BLaER1 treated with 17β-estradiol and CSF1 and Interleukin-3, amounts not matched to agents 10 nM and 100 nM (cell line): ENCODE results near the gene MAP2K1.
A peak's percentile ranks its signal among the peaks of the same experiment; 100 is the strongest.
"Not testable (repeated sequence)": the region's sequence is repeated elsewhere in the genome, so short reads cannot be mapped to it uniquely, and the experiment has no call there.

Source experiments
- H3K27ac ChIP-seq, 11 experiments: shearing (Covaris generic); formaldehyde crosslinking; 2 replicates each; pipeline ENCODE4 v1.8.1; 2022
- H3K27me3 ChIP-seq, 11 experiments: shearing (Covaris generic); formaldehyde crosslinking; 2 replicates each; pipeline ENCODE4 v1.8.1; 2022
- H3K36me3 ChIP-seq, 11 experiments: shearing (Covaris generic); formaldehyde crosslinking; 2 replicates each; pipeline ENCODE4 v1.8.1; 2022
- H3K4me1 ChIP-seq, 10 experiments: shearing (Covaris generic); formaldehyde crosslinking; 2 replicates each; pipeline ENCODE4 v1.8.1; 2022
- H3K4me2 ChIP-seq, 11 experiments: shearing (Covaris generic); formaldehyde crosslinking; 2 replicates each; pipeline ENCODE4 v1.8.1; 2022
- H3K4me3 ChIP-seq, 10 experiments: shearing (Covaris generic); formaldehyde crosslinking; 2 replicates each; pipeline ENCODE4 v1.8.1; 2022
- H3K9ac ChIP-seq, 11 experiments: shearing (Covaris generic); formaldehyde crosslinking; 2 replicates each; pipeline ENCODE4 v1.8.1; 2022
- H3K9me3 ChIP-seq, 11 experiments: shearing (Covaris generic); formaldehyde crosslinking; replicated peaks in 1 of 11; 2 replicates each; pipeline ENCODE4 v1.8.1; 2022
- H4K20me1 ChIP-seq, 11 experiments: shearing (Covaris generic); formaldehyde crosslinking; 2 replicates each; pipeline ENCODE4 v1.8.1; 2022
- Cebpa-rat ChIP-seq, 11 experiments: shearing (Covaris generic); IDR thresholded peaks; 2 replicates each; pipeline ENCODE4 v1.8.1; 2022

The MAP2K1 gene

DNA sequence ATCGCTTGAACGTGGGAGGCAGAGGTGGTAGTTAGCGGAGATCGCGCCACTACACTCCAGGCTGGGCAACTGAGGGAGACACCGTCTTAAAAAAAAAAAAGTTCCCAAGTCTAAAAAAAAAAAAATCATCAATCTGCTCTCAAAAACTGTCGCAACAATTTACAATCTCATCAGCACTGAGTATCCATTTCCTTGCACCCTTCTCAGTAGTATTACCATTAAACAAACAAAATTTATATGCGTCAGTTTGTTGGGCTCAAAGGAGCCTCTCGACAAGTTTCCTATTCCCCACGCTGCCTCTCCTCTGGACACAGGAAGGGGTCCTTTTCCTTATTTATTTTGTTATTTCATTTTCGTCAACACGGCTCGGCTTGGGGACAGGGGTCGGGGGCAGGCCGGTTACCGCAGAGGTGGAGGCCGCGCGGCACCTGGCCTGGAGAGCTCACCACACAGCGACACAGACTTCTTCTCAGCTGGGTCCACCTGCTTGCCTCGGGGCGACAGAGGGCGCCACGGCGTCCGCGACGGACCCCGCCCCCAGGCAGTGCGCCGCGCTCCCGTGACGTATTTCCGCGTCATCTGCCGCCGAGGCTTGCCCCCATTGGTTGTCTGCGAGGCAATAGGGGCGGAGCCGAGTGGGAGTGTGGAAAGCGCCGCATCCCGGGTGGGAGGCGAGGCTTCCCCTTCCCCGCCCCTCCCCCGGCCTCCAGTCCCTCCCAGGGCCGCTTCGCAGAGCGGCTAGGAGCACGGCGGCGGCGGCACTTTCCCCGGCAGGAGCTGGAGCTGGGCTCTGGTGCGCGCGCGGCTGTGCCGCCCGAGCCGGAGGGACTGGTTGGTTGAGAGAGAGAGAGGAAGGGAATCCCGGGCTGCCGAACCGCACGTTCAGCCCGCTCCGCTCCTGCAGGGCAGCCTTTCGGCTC, at the start of gene MAP2K1:
Gene MAP2K1 (plus strand): TSS at position 709 of the 920 bp plus-strand sequence. CDS start 436 bp downstream, outside the sequence.
- Histone ChIP-seq H3K27ac (peak within 1 kb of the TSS; percentile 48 to 91 (median 84)), H3K27me3 (no peaks in the 10 kb centered on the region), H3K4me2 (peak within 1 kb of the TSS; percentile 85 to 99 (median 96)), H3K4me1 (peaks cover 44 to 49% (median 47%) of the 10 kb centered on the region in 10 experiments), H3K4me3 (peak within 1 kb of the TSS; percentile 78 to 96 (median 91)), H3K9ac (peak within 1 kb of the TSS; percentile 84 to 94 (median 89)), H3K9me3 (no peaks in the 10 kb centered on the region), H3K36me3 (peaks cover 0 to 20% (median 3%) of the 10 kb centered on the region in 11 experiments; a peak in 7 of 22 replicates), H4K20me1 (peaks cover 39 to 44% (median 42%) of the 10 kb centered on the region in 11 experiments; a peak in 21 of 22 replicates)
- TF ChIP-seq Cebpa-rat (IDR thresholded peaks at IDR 0.05): no peak

DNA sequence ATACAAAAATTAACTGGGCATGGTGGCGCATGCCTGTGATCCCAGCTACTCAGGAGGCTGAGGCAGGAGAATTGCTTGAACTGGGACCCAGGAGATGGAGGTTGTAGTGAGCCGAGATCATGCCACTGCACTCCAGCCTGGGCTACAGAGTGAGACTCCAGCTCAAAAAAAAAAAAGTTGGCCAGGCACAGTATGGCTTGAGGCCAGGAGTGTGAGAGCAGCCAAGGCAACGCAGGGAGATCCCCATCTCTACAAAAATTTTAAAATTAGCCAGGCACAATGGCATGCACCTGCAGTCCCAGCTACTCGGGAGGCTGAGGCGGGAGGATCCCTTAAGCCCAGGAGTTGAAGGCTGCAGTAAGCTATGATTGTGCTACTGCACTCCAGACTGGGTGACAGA, 38.2 kb upstream of the MAP2K1 start:
- not testable (repeated sequence) for H3K9me3 ChIP-seq, H3K4me1 ChIP-seq, H3K27ac ChIP-seq

GRCh38 chr15:66356077-66356358, 30.7 kb upstream of the MAP2K1 start:
- H3K4me1 ChIP-seq: peaks cover 13 to 36% (median 27%) of the 10 kb centered on the region in 10 experiments
- H3K9ac ChIP-seq: peak overlapping the region; percentile 83 to 98 (median 93)
- H3K9me3 ChIP-seq: no peaks in the 10 kb centered on the region
- H4K20me1 ChIP-seq: peaks cover 0 to 8% (median 0%) of the 10 kb centered on the region in 11 experiments; a peak in 1 of 22 replicates
- peak overlapping the region; percentile 79 to 95 (median 91) for H3K4me2 ChIP-seq
- no peak for TF ChIP-seq Cebpa-rat (IDR thresholded peaks at IDR 0.05)
- H3K27me3 ChIP-seq: no peaks in the 10 kb centered on the region
- peak overlapping the region; percentile 72 to 86 (median 78) for H3K4me3 ChIP-seq
- peak overlapping the region; percentile 51 to 96 (median 91); a peak in 21 of 22 replicates for H3K27ac ChIP-seq
- peaks cover 14 to 36% (median 30%) of the 10 kb centered on the region in 11 experiments for H3K36me3 ChIP-seq

More for the DNA sequence above, 38.2 kb upstream of the MAP2K1 start:
- not testable (repeated sequence) for H3K4me2 ChIP-seq, H3K4me3 ChIP-seq, H4K20me1 ChIP-seq, H3K9ac ChIP-seq, H3K27me3 ChIP-seq
- H3K36me3 ChIP-seq: peaks cover 48 to 100% (median 95%) of the 10 kb centered on the region in 11 experiments

- TF ChIP-seq Cebpa-rat (IDR thresholded peaks at IDR 0.05): no peak
- peaks cover 13 to 37% (median 27%) of the 10 kb centered on the region in 10 experiments for H3K4me1 ChIP-seq
- peak within 1 kb of the TSS; percentile 51 to 96 (median 91); a peak in 21 of 22 replicates for H3K27ac ChIP-seq
- H3K36me3 ChIP-seq: peaks cover 10 to 30% (median 24%) of the 10 kb centered on the region in 11 experiments
- H3K9ac ChIP-seq: peak within 1 kb of the TSS; percentile 83 to 98 (median 93)
- H3K9me3 ChIP-seq: no peaks in the 10 kb centered on the region
- H3K4me2 ChIP-seq: peak within 1 kb of the TSS; percentile 79 to 95 (median 91)
- peaks cover 0 to 8% (median 0%) of the 10 kb centered on the region in 11 experiments; a peak in 1 of 22 replicates for H4K20me1 ChIP-seq
- no peaks in the 10 kb centered on the region for H3K27me3 ChIP-seq
- H3K4me3 ChIP-seq: peak within 1 kb of the TSS; percentile 72 to 86 (median 78)
Measured at GRCh38 chr15:66356359-66357236, 30.1 kb upstream of the MAP2K1 start, which contains the start of gene TIPIN. Gene TIPIN, minus strand, starts transcription at chr15:66356685. Its CDS starts 3,738 bp downstream, at chr15:66352947.

DNA sequence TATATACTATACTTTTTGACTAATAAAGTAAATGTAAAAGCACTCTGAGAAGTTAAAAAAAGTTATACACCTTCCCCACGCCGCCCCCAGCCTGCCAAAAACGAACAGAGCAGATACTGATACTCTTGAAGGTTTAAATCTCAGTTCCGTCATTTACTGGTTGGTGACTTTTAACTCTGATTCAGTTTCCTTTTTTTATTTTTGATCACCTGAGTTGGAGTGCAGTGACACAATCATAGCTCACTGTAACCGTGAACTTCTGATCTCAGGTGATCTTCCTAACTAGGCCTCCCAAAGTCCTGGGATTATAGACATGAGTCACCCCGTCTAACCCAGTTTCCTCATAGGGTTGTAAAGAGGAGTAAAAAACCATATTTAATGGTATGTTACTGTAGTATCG, 27.0 kb upstream of the MAP2K1 start:
- Histone ChIP-seq H3K4me2 (peak overlapping the region in 1 of 11 experiments; percentile 9; a peak in 1 of 22 replicates), H3K4me1 (peaks cover 19 to 43% (median 27%) of the 10 kb centered on the region in 10 experiments), H3K9ac (peak overlapping the region in 1 of 11 experiments; percentile 6; a peak in 1 of 22 replicates), H4K20me1 (no peaks in the 10 kb centered on the region), H3K27ac (no peak overlapping the region), H3K4me3 (no peak overlapping the region), H3K27me3 (no peaks in the 10 kb centered on the region), H3K9me3 (no peaks in the 10 kb centered on the region), H3K36me3 (no peaks in the 10 kb centered on the region)
- no peak for TF ChIP-seq Cebpa-rat (IDR thresholded peaks at IDR 0.05)

DNA sequence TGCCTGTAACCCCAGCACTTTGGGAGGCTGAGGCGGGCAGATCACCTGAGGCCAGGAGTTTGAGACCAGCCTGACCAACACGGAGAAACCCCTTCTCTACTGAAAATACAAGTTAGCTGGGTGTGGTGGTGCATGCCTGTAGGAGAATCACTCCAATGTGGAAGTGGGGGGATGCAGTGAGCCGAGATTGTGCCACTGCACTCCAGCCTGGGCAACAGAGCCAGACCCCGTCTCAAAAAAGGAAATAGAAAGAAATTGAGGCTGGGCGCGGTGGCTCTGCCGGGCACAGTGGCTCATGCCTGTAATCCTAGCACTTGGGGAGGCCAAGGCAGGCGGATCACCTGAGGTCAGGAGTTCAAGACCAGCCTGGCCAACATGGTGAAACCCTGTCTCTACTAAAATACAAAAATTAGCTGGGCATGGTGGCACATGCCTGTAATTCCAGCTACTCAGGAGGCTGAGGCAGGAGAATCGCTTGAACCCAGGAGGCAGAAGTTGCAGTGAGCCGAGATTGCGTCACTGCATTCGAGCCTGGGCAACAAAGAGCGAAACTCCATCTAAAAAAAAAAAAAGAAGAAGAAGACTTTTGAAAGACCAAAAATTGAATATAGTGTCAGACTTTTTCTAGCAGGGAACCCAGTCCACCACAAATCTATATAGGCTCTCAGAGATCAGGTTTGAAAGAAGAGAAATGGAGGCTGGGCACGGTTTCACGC, 24.8 kb upstream of the MAP2K1 start:
- not testable (repeated sequence) for H3K9ac ChIP-seq, H3K27me3 ChIP-seq, H3K36me3 ChIP-seq, H4K20me1 ChIP-seq, H3K9me3 ChIP-seq, H3K4me3 ChIP-seq
- H3K27ac ChIP-seq: peak overlapping the region in 7 of 11 experiments; percentile 15 to 55 (median 39); a peak in 8 of 22 replicates
- peak overlapping the region in 8 of 11 experiments; percentile 7 to 65 (median 54); a peak in 12 of 22 replicates for H3K4me2 ChIP-seq
- peaks cover 8 to 40% (median 19%) of the 10 kb centered on the region in 10 experiments for H3K4me1 ChIP-seq

GRCh38 chr15:66362776-66363175, 23.9 kb upstream of the MAP2K1 start:
- peak overlapping the region in 4 of 11 experiments; percentile 46 to 65 (median 56); a peak in 3 of 22 replicates for H3K4me2 ChIP-seq

GRCh38 chr15:66364944-66365528, 21.7 kb upstream of the MAP2K1 start:
- peak overlapping the region in 4 of 11 experiments; percentile 3 to 25 (median 10); a peak in 5 of 22 replicates for H3K4me2 ChIP-seq
- no peak for TF ChIP-seq Cebpa-rat (IDR thresholded peaks at IDR 0.05)

More at GRCh38 chr15:66362776-66363175, 23.9 kb upstream of the MAP2K1 start:
- Histone ChIP-seq H3K27me3 (no peaks in the 10 kb centered on the region), H3K9ac (no peak overlapping the region), H3K36me3 (no peaks in the 10 kb centered on the region), H3K9me3 (no peaks in the 10 kb centered on the region), H4K20me1 (no peaks in the 10 kb centered on the region), H3K27ac (peak overlapping the region in 6 of 11 experiments; percentile 15 to 55 (median 36); a peak in 6 of 22 replicates), H3K4me1 (peaks cover 0 to 39% (median 15%) of the 10 kb centered on the region in 10 experiments; a peak in 15 of 20 replicates), H3K4me3 (no peak overlapping the region)
- TF ChIP-seq Cebpa-rat (IDR thresholded peaks at IDR 0.05): no peak

More at GRCh38 chr15:66364944-66365528, 21.7 kb upstream of the MAP2K1 start:
- Histone ChIP-seq H3K4me1 (peaks cover 14 to 58% (median 36%) of the 10 kb centered on the region in 10 experiments), H3K36me3 (no peaks in the 10 kb centered on the region), H3K9me3 (no peaks in the 10 kb centered on the region), H3K27me3 (no peaks in the 10 kb centered on the region), H3K9ac (no peak overlapping the region), H3K27ac (peak overlapping the region in 1 of 11 experiments; percentile 9; a peak in 3 of 22 replicates), H4K20me1 (no peaks in the 10 kb centered on the region), H3K4me3 (no peak overlapping the region)
